Left kidney (tissue), 2 donors: Measurements from ENCODE around the gene NT5DC1. TPM values are rescaled to one million over a fixed set of nuclear protein-coding genes. Genes with fewer than 3 reads are reported as not detected.

Source experiments
- DNase-seq: peaks from one replicate; pipeline ENCODE4 v3.0.0-alpha.2; 2013
- polyA plus RNA-seq: library from polyadenylated mRNA; unstranded; fragments of 120-200 nt; gene quantifications from one replicate; pipeline ENCODE4 v1.2.1, GENCODE V29; 2013; ENCODE audit not compliant: insufficient read length

Gene NT5DC1
- polyA plus RNA-seq, 1 donor = 55.5 TPM

DNA sequence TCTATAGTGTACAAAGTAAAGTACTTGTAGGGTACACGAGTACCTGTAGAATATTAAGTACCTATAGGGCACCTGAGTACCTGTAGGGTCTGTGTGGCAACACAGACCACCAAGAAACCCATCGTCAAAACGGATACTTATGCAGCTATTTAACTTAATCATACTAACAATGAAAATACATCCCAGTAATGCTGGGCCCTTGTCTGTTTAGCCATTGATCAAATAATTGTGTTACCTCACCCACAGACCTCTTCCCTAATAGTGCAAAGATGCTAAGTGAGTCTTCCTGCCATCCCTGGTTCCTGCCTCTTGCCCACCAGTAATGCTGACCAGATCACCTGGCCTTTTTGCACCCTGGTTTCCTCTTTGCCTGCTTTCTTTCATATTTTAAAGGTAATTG, 32.8 kb downstream of the NT5DC1 start:
- no peak for DNase-seq

GRCh38 chr6:116136373-116136772, 35.7 kb downstream of the NT5DC1 start:
- DNase-seq = no peak

DNA sequence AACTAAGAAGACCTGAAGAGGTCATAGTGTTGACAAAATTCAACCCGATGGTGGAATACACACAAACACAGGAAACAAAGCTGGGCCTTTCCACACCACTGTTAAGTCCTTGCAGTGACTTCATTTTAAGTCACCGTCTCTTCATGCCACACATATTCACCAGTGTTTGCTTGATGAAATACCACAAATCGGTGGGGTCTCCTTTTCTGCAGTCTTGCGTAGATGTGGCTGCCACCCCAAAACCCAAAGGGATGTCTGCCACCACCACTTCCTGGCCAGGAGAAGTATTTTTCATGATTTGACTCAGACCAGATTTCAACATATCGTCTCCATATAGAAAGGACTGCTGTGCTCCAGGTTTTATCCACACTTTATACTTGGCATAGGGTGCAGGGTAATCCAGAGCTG, 36.3 kb downstream of the NT5DC1 start:
- no peak for DNase-seq

GRCh38 chr6:116139917-116140316, 39.3 kb downstream of the NT5DC1 start:
- no peak for DNase-seq

- no peak for DNase-seq
These were observed 44.0 kb downstream of the NT5DC1 start for GRCh38 chr6:116144605-116145004.

DNA sequence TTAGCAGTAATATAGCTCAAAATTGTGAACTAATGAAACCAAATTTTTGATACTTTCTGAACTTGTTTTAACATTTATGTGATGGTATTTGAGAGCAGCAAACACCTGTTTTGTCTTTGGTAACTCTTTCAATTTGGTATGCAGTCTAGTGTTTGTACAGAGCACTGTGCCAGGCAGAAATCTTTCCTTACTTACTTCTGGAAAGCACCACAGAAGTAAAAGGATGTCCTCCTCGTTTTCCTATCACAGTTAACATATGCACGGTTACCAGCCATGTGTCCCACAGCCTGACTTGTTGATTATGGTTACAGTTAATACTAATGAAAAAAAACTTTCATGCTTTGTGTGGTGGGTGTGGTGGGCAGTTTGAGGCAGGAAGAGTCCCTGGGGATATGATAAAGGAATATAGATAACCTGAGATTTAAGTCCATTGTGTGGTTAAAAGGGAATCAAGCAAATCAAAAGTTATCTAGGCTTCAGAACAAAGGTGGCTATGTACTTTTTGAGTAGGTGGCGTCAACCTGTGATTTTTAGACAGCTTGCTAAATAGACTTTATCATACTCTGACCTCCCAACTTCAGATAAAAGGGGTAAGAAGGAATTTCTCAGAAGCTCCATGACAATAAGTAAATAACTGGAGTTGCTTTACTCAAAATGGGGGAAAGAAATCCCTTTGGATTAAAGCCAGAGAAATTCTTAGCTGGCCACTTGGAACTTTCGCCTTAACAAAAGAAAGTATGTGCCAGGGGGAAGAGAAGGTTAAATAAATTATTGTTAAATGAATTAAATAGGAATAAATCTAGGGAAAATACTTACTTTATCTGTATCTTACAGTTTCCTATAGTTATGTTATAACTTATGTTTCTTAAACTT, 45.4 kb downstream of the NT5DC1 start:
- no peak for DNase-seq

DNA sequence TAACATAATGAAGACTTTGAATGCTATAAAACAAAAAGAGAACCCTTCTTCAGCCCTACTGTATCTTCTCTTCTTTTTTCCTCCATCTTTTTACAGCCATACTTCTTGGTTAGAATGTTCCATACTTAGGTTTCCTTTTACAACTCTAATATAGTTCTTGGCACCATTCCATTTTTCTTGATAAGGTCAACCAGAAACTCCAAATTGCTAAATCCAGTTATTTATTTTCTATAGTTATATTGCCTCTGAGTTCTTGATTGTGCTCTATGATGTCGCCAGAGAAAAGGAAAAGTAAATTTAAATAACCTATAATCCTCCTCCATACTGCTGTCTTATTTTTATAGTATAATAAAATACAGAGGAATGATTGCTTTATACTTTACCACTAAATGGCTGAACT, 52.0 kb downstream of the NT5DC1 start:
- no peak for DNase-seq

DNA sequence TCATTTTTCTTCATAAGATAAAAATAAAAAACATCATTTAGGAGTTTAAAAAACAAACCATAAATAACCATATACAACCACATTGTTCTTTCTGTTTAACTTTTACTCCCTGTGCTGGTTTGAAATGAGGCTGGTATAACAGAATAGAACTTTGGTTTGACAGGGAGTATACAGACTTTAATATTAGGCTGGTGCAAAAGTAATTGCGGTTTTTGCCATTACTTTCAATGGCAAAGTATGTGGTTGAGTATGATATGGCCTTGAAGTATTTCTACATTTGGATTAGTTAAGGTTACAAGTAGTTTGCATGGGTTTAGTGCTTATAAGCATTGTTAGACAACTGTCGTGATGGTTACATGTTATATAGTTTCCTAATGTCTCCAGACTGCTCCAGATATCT, 54.2 kb downstream of the NT5DC1 start:
- DNase-seq = no peak

DNA sequence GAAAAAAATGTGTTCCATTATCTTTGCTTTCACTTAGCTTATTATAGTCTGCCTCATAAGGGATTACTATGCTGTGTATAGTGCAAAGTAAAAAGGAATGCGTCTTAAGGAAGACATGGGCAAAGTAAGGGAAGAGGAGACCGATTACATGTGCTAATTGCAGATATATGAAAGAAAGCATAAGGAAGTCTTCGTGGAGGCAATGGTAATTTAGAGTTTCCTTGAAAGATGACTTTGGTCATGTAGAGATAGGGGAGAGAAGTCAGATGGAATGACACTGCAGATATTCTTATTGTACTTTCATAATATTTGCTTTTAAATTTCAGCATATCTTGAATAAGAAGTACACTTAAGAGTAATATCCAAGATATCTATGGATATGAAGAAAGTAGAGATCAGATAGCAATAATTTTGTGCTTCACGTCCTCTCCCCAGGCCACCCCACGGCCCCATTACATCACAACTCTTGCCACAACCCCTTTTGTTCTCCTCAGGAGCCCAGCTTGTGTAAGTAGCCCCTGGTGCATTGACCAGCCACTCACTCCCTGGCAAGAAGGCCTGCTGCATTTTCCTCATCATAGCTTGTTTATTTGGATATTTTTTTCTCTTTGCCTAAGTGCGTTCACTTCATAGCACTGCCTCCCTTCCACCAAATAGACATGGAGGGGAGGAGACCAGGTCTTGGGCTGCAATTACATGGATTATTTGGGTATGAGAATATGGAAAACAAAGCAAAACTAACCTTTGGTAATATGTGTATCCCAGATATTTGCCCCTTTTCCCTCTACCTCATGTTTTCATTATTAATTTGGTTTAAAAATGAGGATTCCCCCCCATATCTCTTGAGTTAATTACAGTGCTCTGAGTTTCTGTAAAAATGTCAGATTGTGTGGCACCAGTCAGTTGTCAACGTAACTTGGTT, 56.0 kb downstream of the NT5DC1 start:
- no peak for DNase-seq

DNA sequence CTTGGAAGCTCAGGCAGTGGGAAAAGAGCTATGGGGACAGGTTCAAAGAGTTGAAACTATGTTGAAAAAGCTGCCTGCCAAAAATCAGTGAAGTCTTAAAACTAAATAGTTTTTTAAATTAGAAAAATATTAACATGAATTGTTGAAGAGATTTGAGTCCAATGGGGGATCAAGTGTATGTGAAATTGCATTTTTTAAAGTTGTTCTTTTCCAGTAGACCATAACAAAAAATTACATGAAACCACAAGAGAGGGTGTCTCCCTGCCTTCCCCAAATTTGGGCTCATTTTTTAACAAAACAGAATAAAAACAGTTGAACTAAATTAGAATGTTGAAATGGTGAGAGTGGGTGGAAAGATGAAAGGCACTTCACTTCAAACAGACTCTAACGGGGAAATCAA, 56.7 kb downstream of the NT5DC1 start:
- DNase-seq = no peak

DNA sequence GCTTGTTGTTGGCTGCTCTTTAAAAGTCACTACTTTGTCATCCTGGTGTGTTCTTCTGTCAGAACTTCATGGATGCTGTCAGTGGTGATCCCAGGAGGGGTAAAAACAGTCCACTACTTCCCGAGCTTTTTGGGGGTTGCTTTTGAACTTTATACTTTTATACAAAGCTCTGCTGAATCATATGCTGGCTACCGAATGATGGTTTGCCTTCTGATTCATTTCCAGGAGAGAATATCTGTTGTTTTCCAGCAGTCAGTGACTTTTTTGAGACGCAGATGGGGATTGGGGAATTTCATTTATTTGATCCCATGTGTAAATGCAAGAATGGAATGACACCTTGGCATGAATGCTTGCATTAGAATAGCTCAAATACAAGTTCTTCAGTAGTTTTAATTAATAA, 58.0 kb downstream of the NT5DC1 start:
- no peak for DNase-seq

DNA sequence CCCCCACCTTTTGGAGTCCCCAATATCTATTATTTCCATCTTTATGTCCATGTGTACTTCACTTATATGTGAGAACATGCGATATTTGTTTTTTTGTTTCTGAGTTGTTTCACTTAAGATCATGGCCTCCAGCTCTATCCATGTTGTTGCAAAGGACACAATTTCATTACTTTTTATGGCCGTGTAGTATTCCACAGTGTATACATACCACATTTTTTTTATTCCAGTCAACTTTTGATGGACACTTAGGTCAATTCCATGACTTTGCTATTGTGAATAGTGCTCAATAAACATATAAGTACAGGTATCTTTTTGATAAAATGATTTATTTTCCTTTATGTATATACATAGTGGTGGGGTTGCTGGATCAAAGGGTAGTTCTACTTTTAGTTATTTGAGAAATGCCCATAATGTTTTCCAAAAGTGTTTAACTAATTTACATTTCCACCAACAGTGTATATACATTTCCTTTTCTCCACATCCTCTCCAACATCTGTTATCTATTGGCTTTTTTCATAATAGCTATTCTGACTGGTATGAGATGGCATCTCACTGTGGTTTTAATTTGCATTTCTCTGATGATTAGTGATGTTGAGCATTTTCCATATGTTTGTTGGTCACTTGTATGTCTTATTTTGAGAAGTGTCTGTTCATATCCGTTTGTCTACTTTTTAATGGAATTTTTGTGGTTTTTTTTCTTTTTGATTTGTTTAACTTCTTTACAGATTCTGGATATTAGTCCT, 59.3 kb downstream of the NT5DC1 start:
- no peak for DNase-seq

DNA sequence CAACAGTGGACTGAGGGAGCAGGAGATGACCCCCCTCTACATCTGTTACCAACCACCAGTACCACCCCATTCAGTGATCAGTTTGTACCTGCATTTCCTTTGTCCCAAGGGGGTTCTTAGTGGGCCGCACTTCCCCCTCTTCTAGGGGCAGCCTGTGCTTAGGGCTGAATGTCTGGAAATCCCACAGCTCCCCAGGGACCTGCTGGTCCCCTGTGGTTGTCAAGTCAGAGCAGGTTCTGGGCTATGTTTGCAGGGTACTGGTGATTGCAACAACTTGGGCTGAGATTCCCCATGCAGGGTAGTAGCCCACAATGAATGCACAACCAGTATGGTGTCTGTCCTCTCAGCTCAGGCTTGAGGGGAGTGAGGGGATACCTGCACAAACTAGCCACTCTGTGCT, 64.9 kb downstream of the NT5DC1 start:
- no peak for DNase-seq

GRCh38 chr6:116166369-116166768, 65.7 kb downstream of the NT5DC1 start:
- DNase-seq = no peak

- DNase-seq = no peak
These were observed 67.5 kb downstream of the NT5DC1 start for GRCh38 chr6:116168148-116168547.

- no peak for DNase-seq
These were observed 69.2 kb downstream of the NT5DC1 start for GRCh38 chr6:116169880-116170279.

DNA sequence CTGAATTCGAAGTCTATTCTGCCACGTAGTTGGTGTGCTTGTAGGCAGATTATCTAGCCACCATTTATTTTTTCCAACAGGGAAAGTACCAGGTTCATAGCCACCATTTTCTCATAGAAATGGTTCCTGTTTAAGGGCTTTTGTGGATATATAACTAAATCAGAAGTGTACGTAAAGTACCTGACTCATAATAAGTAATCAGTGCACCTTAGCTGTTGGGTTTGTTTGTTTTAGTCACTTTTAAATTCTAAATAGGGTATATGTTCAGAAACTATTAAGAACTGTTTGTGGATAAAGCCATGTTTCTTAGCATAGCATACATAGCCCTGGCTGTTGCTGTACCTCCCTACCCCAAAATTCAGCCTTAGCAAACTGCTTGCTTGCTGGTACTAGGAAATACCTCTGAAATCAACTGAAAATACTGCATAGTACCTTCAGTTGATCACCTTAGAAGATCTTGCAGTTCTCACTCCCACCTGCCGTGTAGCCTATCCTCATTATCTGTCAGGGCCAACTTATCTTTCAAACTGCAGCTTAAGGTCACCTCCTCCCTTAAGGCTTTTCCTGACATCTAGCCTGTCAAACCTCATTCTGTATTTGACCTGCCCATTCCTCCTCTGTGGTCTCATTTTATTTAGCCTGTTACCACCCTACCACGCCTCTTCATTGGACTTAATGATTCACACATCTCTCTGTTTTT, 69.9 kb downstream of the NT5DC1 start:
- DNase-seq = no peak

DNA sequence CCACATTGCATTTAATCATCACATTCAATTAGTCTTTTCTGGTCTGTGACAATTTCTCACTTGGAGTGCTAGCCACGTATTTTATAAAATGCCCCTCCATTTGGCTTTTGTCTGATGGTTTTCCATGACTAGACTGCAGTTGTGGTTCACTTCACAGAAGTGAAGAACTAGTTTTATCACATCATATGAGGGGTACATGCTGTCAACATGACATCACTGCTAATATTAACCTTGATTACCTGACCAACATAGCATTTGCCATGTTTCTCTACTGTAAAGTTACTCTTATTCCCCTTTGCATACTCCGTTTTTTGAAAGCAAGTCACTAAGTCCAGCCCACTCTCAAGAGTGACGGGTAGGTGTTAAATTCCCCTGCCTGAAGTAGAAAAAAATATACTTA, 73.3 kb downstream of the NT5DC1 start:
- DNase-seq = no peak

DNA sequence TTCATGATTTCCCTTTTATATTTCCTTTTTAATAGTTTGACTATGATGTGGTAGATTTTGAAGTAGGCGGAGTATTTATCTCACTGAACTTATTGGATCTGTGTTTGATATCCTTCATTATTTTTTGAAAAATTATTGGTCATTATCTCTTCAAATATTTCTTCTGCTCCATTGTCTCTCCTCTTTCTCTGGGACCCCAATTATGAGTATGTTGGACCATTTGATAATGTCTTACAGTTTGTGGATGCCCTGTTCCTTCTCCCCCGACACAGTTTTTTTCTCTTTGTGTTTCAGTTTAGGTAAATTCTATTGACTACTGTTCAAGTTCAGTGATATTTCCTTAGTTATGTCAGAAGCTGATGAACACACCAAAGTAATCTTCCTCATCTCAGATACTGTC, 74.7 kb downstream of the NT5DC1 start:
- DNase-seq = no peak

DNA sequence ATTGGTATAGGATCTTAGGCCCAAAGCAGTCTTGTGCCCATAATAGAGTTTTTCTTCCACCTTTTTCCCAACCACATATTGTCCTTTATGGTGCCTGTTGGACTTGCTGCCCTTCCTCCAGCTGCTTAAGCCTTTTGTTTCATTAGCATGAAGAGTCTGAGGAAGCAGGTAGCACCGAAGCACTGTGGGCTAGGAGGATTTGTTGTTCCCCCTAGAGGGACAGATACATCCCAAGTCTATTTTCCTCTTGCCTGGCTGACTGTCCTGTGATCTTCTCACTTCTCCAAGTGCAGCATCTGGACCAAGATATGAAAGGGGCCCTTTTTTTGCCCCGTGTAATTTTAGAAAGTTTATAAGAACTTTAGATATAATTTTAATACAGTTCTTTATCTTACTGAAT, 75.9 kb downstream of the NT5DC1 start:
- no peak for DNase-seq

DNA sequence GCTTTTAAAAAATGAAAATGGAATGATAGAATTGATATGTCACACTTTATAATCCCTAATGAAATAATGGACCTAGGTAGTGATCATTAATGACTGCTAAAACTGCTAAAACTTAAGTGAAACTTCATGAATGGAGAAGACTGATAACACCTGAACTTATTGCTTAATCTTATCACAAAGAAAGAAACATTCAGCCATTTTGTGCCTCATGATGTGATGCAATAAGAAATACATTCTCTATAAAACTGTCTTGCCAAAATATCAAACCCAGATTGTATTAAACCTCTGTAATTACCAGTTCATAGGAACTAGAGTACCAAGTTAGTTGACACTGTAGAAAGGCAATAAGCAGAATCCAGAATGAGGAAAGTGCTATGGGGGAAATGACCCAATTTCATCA, 79.7 kb downstream of the NT5DC1 start:
- DNase-seq = no peak

- DNase-seq = no peak
These were observed 88.8 kb downstream of the NT5DC1 start for GRCh38 chr6:116189472-116189871.
